ENCODE measurements around the gene ERP44.
A peak's percentile ranks its signal among the peaks of the same experiment; 100 is the strongest.
"Not testable (repeated sequence)": the region's sequence is repeated elsewhere in the genome, so short reads cannot be mapped to it uniquely, and the experiment has no call there.

ERP44 gene

GRCh38 chr9:99998266-99998665, 100.5 kb downstream of the ERP44 start:
- H3K4me3 ChIP-seq (ENCODE audit: low read depth, low read length): no peak overlapping the region
- no peak for TF ChIP-seq POLR2A (IDR thresholded peaks at IDR 0.05; ENCODE audit: extremely low read depth, insufficient read length)
- TF ChIP-seq MYC (IDR thresholded peaks at IDR 0.05; ENCODE audit: low read depth, low read length): no peak
- TF ChIP-seq CTCF (IDR thresholded peaks at IDR 0.05; ENCODE audit: low read depth, low read length): no peak
- TF ChIP-seq MAX (IDR thresholded peaks at IDR 0.05; ENCODE audit: low read depth, low read length): no peak
- DNase-seq (ENCODE audit: low read depth): no peak

GRCh38 chr9:99990508-99990907, 108.3 kb downstream of the ERP44 start:
- H3K4me3 ChIP-seq (ENCODE audit: low read depth, low read length); DNase-seq (ENCODE audit: low read depth): not testable (repeated sequence)

- no peak for TF ChIP-seq POLR2A (IDR thresholded peaks at IDR 0.05; ENCODE audit: extremely low read depth, insufficient read length)
- TF ChIP-seq CTCF (IDR thresholded peaks at IDR 0.05; ENCODE audit: low read depth, low read length): no peak
- no peak for TF ChIP-seq MYC (IDR thresholded peaks at IDR 0.05; ENCODE audit: low read depth, low read length)
- no peak for TF ChIP-seq MAX (IDR thresholded peaks at IDR 0.05; ENCODE audit: low read depth, low read length)
- DNase-seq (ENCODE audit: low read depth): no peak
- H3K4me3 ChIP-seq (ENCODE audit: low read depth, low read length): no peak overlapping the region
Observed at GRCh38 chr9:99986642-99987041, 112.2 kb downstream of the ERP44 start.

GRCh38 chr9:99980598-99980997, 118.2 kb downstream of the ERP44 start:
- TF ChIP-seq CTCF (IDR thresholded peaks at IDR 0.05; ENCODE audit: low read depth, low read length): no peak
- no peak for TF ChIP-seq MAX (IDR thresholded peaks at IDR 0.05; ENCODE audit: low read depth, low read length)
- TF ChIP-seq POLR2A (IDR thresholded peaks at IDR 0.05; ENCODE audit: extremely low read depth, insufficient read length): no peak
- no peak for TF ChIP-seq MYC (IDR thresholded peaks at IDR 0.05; ENCODE audit: low read depth, low read length)
- H3K4me3 ChIP-seq (ENCODE audit: low read depth, low read length): no peak overlapping the region
- DNase-seq (ENCODE audit: low read depth): peak; percentile 16

- DNase-seq (ENCODE audit: low read depth): no peak
- no peak overlapping the region for H3K4me3 ChIP-seq (ENCODE audit: low read depth, low read length)
- TF ChIP-seq MAX (IDR thresholded peaks at IDR 0.05; ENCODE audit: low read depth, low read length) (no peak), MYC (IDR thresholded peaks at IDR 0.05; ENCODE audit: low read depth, low read length) (no peak), POLR2A (IDR thresholded peaks at IDR 0.05; ENCODE audit: extremely low read depth, insufficient read length) (no peak)
Observed at GRCh38 chr9:99978221-99978620, 120.6 kb downstream of the ERP44 start.

- TF ChIP-seq POLR2A (IDR thresholded peaks at IDR 0.05; ENCODE audit: extremely low read depth, insufficient read length): no peak
- no peak for TF ChIP-seq CTCF (IDR thresholded peaks at IDR 0.05; ENCODE audit: low read depth, low read length)
- no peak for TF ChIP-seq MAX (IDR thresholded peaks at IDR 0.05; ENCODE audit: low read depth, low read length)
- no peak for TF ChIP-seq MYC (IDR thresholded peaks at IDR 0.05; ENCODE audit: low read depth, low read length)
Observed at GRCh38 chr9:99977033-99977792, 121.6 kb downstream of the ERP44 start.

More at GRCh38 chr9:99977033-99977792, 121.6 kb downstream of the ERP44 start:
- no peak for DNase-seq (ENCODE audit: low read depth)
- H3K4me3 ChIP-seq (ENCODE audit: low read depth, low read length): no peak overlapping the region
